Activated CD8-positive, alpha-beta memory T cell treated with anti-CD3 and anti-CD28 coated beads for 4 hours (primary cell): Measurements from ENCODE around the gene FGB.
"Not testable (repeated sequence)": the region's sequence is repeated elsewhere in the genome, so short reads cannot be mapped to it uniquely, and the experiment has no call there.

Source experiments
- DNase-seq, 2 donors: peaks; one replicate each; pipeline ENCODE4 v3.0.0-alpha.2; 2020; ENCODE audit warnings: low read depth in 2 of 2

FGB gene

DNA sequence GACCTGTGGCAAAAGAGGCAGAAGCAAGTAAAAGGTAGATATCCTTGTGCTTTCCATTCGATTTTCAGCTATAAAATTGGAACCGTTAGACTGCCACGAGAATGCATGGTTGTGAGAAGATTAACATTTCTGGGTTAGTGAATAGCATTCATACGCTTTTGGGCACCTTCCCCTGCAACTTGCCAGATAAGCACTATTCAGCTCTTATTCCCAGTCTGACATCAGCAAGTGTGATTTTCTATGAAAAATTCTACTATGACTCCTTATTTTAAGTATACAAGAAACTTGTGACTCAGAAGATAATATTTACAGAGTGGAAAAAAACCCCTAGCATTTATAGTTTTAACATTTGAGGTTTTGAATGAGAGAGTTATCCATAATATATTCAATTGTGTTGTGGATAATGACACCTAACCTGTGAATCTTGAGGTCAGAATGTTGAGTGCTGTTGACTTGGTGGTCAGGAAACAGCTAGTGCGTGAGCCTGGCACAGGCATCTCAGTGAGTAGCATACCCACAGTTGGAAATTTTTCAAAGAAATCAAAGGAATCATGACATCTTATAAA, 3.9 kb downstream of the FGB start:
- DNase-seq, result no peak

DNA sequence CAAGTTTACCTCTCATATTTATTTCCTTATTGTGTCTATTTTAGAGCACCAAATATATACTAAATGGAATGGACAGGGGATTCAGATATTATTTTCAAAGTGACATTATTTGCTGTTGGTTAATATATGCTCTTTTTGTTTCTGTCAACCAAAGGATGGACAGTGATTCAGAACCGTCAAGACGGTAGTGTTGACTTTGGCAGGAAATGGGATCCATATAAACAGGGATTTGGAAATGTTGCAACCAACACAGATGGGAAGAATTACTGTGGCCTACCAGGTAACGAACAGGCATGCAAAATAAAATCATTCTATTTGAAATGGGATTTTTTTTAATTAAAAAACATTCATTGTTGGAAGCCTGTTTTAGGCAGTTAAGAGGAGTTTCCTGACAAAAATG, 6.2 kb downstream of the FGB start:
- DNase-seq, result no peak

DNA sequence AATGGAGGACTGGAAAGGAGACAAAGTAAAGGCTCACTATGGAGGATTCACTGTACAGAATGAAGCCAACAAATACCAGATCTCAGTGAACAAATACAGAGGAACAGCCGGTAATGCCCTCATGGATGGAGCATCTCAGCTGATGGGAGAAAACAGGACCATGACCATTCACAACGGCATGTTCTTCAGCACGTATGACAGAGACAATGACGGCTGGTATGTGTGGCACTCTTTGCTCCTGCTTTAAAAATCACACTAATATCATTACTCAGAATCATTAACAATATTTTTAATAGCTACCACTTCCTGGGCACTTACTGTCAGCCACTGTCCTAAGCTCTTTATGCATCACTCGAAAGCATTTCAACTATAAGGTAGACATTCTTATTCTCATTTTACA, 6.8 kb downstream of the FGB start:
- DNase-seq, result no peak

DNA sequence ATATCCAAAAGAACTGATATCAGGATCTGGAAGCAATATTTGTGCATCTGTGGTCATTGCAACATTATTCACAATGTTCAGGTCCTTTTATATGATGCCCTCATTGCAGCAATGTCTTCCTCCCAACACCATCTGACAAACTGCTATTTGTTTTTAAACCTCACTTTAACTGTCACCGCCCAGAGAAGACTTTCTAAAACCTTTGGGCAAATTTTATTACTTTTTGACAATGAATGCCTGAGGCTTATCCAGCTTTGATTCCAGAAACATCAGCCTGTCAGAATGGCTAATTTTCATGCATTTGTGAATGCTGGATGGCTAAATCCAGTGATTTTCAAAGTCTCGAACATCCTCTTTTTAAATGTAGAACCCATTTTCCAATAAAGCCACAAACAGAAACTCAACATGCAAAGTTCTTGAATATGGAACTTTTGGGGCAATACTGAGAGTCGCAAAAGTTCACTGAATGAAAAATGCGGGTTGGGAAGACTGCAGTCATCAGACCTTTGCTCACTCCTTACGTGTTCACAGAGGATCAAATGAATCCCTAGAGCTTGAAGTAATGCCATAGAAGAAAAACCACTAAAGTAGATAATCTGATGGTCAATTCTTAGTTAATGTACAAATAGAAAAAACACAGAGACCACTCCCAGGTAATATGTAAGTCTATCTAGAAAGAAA, 10.5 kb downstream of the FGB start:
- DNase-seq, result no peak

DNA sequence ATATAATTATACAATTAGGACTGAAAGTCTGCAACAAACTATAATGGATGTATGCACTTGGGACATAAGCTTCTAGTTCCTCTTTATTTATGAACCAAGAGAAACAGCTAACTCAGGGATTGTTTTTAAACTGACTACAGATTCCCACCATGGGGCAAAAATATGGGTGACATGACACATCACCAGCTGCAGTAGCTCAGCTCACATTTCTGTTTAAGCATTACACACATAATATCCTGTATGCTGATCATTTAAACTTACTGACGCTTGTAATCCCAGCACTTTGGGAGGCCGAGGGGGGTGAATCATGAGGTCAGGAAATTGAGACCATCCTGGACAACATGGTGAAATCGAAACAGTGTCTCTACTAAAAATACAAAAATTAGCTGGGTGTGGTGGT, 11.5 kb downstream of the FGB start:
- no peak for DNase-seq

DNA sequence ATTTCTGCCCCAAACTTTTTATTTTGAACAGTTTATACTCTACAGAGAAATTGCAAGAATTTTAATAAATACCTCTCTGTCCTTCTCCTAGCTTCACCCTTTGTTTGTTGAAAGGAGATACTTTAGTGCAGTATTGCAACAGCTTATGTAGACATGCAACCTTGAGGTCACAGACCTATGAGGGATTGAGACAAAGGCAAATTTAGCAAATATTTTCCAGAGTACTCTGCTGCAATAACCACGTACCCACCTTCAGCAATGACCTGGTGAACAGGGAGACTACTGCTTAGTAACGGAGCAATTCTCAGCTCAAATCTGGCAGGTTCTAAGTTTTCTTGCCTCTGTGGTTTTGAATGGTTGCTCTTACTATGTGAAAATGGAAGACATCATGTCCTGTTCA, 14.5 kb downstream of the FGB start:
- no peak for DNase-seq

DNA sequence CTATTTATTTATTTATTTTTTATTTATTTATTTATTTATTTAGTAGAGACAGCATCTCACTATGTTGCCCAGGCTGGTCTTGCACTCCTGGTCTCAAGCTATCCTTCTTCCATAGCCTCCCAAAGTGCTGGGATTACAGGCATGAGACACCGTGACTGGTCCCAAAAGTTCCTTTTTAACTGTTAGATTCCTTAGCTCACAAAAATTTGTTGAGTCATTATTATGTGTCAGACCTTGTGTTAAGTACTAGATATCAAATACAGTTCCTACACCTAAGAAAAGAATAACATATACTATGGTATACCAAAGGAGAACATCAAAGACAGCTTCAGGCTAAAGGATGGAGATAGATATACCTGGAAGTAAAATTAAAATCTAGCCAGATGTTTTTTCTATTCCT, 16.1 kb downstream of the FGB start:
- DNase-seq, result no peak

DNA sequence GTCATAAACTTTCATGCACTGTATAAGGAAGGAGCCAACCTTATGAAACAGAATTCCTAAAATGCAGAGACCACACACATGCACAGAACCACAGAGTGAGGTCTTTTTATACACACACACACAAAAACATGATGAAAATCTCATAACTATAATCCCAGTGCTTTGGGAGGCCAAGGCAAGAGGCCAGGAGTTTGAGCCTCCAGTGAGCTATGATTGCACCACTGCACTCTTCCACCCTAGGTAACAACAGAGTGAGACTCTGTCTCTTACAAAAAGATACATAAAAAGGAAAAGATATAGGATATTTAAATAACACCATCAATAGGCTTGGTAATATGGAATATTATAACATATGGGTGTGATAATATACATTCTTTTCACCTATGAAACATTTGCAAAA, 17.1 kb downstream of the FGB start:
- DNase-seq, result no peak

DNA sequence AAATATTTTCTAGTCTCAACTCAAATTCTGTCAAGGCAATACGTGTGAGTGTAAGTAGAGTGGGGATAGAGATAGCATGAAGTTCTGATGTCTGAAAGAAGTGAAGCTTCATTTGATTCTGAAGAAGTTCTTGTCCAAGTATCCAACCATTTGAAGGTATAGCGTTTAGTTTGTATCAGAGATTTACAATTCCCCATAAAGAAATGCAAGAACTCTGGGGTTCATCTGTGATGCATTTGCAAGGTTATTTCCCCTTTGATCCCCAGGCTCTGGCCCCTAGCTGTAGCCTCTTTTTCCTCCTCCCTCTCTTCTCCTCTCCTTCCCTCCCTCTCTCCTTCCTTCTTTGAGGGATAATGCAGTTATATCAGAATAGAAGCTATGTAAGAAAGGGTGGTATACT, 19.9 kb downstream of the FGB start:
- no peak for DNase-seq

DNA sequence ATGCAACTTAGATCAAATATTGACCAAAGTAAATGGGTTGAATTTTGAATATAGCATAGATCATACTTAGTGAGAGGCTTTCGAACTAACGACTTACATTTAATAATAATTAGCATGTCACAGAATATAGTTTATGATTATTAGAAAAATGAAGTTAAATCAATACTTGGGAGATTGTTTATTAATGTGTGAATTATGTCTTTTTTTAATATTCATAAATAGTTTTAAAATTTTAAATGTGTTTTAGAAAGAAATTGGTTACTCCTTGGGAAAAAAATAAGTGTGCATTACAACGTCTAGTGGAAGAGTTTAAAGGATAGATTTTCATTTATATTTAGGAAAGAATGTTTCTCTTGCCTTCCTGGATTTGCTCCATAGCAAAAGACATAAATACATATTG, 20.4 kb downstream of the FGB start:
- DNase-seq, result no peak

DNA sequence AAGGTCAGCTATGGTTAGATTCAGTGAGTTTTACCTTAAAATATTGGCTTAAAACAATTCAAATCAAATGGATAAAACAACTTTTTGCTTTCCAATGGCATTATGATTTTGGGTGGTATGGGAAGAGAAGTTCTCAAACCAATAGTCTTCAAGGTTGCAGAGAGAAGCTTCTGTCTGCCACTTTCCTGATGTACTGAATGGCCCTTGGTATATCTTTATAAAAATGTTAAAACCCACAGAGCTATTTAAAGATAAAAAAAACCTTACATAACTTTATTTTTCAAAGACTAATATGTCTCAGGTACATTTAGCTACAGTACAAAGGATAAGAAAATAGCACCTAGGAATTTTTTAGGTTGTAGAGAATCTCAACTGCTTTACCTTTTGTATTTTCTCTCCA, 20.9 kb downstream of the FGB start:
- DNase-seq, result no peak

DNA sequence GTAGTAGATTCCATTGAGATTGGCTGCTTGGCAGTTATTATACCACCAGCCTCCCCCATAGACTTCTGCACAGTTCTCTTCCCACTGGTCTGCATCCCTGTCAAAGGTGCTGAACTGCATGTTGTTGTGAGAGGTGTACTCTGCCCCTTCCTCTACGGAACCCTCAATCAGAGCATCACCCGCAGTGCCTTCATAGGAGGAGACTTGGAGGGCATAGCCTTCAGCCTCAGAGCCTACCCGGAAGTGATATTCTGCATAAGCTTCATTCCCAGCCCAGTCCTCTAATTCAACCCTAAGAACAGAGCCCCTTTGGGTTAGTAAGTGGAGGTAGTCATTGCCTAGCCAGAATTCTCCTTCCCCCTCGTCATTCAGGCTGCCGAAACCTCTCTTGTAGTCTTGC, 21.4 kb downstream of the FGB start:
- no peak for DNase-seq

DNA sequence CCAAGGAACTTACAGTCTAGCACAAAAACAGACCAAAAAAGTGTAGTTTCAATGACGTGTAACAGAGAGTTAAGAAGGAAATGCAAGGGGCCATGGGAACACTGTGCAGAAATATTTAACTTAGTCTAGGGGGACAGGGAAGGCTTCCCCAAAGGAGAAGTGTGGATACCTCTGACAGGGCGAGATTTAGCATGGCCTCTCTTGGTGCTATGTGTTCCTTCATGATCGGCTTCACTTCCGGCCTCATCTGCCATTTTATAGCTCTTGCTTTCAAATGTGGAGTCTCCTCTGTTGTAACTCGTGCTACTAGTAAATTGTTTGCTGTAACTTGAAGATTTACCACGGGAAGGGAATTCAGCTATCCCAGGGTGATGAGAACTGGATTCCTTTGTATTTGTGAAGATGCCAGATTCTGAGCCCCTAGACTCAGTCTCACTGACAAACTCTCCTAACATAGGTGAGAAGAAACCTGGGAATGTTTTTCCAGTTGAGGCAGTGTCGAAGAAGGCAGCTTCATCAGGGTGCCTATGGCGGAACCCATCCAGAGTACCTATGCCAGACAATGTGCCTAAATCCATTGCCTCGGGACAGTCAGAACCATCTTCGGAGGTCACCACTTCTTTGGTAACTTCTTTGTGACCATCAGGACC, 22.7 kb downstream of the FGB start:
- DNase-seq, result no peak

DNA sequence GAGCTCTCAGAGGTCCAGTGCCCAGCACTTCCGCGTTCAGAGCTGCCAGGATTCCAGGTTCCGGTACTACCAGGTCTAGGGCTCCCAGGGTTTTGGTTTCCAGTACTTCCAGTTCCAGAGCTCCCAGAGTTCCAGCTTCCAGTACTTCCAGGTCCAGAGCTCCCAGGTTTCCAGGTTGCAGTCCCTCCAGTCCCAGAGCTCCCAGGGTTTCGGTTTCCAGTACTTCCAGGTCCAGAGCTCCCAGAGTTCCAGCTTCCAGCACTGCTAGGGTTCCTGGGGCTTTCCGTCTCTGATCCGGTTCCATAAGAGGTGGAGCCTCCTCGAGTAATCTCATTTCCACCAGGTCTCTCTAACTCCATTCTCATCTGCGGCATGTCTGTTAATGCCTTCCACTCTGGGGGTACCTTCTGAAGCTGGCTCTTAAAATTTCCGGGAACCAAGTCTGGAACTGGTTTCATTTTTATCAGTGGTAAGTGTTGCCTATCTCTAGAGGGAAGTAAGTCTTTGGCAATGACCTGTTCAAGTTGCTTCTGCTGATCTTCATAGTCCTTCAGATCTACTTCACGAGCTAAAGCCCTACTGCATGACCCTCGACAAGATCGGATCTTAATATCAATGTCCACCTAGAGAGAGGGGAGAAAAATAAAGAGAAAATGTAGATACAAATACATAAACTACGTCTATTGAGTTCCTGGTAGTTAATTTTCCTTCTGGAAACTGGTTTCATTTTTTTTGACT, 23.7 kb downstream of the FGB start:
- no peak for DNase-seq

DNA sequence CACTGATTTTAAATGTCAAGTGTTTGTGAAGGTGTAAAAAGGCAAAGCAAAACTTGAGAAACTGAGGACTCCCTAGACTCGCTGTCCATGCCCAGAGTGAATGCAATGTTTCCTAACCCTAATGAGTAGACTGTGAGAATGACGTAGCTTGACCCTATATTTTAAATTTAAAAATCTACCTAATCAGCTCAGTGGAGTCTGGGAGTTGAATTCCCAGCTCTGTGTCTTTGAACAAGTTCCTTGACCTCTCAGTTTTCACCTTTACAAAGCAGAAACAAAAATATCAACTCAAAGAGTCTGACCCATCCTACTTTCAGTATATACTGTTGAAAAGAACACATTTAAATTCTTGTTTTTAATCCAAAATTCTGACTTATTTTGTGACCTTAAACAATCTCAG, 25.4 kb downstream of the FGB start:
- DNase-seq, result no peak

DNA sequence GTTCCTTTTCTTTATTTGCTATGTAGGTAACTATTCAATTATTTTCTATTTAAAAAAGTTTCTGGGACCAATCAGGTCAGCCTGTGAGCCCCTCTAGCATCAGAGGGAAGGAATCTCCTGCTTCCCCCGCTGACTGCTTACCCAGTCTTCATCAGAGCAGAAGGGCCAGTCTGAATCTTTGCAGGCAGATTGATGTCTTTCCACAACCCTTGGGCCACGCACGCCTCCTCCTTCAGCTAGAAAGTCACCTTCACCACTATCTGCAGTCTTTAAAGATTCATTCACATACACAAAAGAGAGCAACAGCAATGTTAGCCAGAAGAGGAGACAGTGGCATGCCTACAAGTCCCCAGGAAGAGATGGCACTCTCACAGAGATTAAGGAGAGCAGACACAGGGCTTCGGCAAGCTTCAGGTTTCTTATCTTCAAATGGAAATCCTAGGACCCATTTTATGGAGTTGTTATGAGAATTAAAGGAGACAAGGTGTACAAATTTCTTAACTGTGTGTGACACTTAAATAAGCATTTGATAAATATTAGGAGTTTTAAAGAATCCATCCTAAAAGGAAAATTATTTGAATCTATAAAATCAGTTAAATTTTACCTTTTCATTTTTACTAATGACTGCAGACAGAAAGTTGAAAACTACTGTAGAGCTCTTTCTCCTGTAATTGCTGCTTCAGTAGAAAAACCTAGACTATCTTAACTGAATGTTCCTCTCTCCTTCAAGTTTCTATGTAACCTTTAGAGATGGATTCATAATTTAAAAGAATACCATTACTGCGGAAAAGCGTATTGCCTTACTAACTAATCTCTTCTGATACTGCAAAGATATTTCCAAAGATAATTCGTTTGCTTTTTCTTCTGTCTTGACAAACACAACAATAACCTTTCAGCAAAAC, 26.7 kb downstream of the FGB start:
- no peak for DNase-seq

DNA sequence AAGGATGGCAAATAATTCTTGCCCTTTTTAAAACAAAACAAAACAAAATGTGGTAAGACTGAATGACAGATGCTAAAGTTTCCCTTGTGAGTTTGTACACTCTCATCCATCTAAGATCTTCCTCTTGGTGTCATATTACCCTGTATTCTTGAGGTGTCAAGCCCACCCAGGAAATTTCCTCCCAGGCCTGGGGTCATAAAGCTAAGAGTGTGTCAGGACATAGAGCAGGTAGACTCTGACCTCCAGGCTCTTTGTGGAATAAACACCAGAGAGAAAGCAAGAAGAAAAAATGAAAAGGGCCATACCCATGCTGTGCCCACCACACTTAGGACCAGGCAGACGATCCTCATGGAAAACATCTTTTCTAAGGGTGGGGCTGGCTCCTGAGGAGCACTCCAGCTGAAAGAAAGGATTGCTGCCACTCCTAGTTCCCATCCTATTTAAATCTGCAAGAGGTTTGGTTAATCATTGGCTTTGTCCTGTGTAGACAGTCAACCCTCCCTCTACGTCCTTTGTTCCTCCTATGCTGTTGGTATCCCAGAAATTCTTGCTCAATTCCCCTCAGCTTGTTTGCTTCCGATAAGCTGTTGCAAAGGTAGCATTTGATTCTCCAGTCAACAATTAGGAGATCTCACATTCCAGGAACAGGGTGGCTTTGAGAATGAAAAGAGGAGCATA, 27.7 kb downstream of the FGB start, which contains the start of gene FGA:
FGA (minus strand) TSS at position 414 of the 678 bp plus-strand sequence; CDS start at position 359, 55 bp downstream.
- DNase-seq, result no peak

DNA sequence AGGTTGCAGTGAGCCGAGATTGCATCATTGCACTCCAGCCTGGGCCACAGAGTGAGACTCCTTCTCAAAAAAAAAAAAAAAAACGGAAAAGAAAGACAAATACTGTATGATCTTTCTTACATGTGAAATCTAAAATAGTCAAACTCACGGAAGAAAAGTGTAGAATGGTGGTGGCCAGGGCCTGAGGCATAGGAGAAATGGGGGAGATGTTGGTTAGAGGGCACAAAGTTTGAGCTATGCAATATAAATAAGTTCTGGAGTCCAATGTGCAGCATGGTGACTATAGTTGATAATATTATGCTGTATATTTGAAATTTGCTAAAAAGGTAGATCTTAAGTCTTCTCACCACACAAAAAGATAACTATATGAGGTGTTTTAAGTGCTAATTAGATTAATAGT, 29.1 kb downstream of the FGB start:
- DNase-seq, result no peak

DNA sequence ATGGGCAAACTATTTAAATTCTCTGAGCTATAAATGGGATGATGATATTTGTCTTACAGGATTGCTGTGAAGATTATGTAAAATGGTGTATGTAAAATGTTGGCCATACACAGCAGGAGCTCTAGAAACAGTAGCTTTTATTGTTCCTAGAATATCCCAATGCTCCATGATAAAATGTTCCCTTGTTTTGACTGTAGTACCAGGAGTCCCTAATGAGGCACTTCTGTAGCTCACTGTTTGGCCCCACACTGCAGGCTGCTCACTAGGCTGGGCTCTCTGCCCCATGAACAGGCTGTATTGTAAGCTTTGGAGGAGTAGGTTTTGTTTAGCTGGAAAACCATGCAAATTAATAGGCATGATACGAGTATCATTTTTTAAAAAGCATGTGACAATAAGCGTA, 31.1 kb downstream of the FGB start:
- DNase-seq, result no peak

DNA sequence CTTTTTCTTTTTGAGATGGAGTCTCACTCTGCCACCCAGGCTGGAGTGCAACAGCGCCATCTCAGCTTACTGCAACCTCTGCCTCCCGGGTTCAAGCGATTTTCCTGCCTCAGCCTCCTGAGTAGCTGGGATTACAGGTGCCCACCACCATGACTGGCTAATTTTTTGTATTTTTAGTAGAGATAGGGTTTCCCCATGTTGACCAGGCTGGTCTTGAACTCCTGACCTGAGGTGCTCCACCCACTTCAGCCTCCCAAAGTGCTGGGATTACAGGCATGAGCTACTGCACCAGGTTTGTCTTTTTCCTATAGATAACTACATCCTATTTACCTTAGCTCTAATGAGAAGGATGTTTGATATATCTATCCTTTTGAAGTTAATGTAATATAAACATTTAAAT, 31.5 kb downstream of the FGB start:
- not testable (repeated sequence) for DNase-seq

DNA sequence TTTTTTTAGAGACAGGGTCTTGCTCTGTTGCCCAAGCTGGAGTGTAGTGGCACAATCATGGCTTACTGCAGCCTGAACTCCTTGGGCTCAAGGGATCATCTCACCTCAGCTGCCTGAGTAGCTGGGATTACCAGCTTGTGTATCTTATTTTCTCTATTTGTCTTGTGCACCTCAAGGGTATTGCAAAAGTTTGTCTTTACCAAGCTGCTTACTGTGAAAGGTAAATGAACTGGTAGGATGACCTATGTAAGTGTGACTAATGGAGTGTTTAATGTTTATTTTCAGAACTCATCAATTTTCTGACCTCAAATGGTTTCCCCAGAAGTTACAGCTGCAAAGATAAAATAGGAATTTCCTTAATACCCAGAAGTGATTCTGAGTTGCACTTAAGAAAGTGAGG, 33.0 kb downstream of the FGB start:
- DNase-seq, result no peak
